Memory B cell (primary cell): ENCODE data around the gene SHD.
"Not testable (repeated sequence)": the region's sequence is repeated elsewhere in the genome, so short reads cannot be mapped to it uniquely, and the experiment has no call there.

Experiments
- ATAC-seq: fragments of 150-1000 bp; cut with Tn5 transposase; 2 replicates; pipeline ENCODE4 v1.10.0; 2021; ENCODE audit warnings: low read depth, mild to moderate bottlenecking, moderate library complexity
- DNase-seq, 2 donors: peaks; one replicate each; pipeline ENCODE4 v3.0.0; 2022; ENCODE audit warnings: low spot score in 2 of 2
- H3K27ac Mint-ChIP-seq: one replicate; pipeline ENCODE4 v1.8.0; 2022; ENCODE audit warnings: mild to moderate bottlenecking, moderate library complexity, mixed read lengths
- H3K27me3 Mint-ChIP-seq: one replicate; pipeline ENCODE4 v1.8.0; 2022; ENCODE audit warnings: mixed read lengths
- H3K36me3 Mint-ChIP-seq: one replicate; pipeline ENCODE4 v1.8.0; 2022; ENCODE audit warnings: mild to moderate bottlenecking, mixed read lengths
- H3K4me1 Mint-ChIP-seq: one replicate; pipeline ENCODE4 v1.8.0; 2022; ENCODE audit warnings: mixed read lengths
- H3K4me3 Mint-ChIP-seq: one replicate; pipeline ENCODE4 v1.8.0; 2022; ENCODE audit warnings: mild to moderate bottlenecking, moderate library complexity, mixed read lengths
- H3K9me3 Mint-ChIP-seq: one replicate; pipeline ENCODE4 v1.8.0; 2022; ENCODE audit warnings: mixed read lengths

The SHD gene

GRCh38 chr19:4277191-4277696 lies 1.8 kb upstream of the SHD start:
- peaks cover 2% of the 10 kb centered on the region for H3K36me3 Mint-ChIP-seq
- H3K4me3 Mint-ChIP-seq: no peak overlapping the region
- ATAC-seq: no peak
- H3K27ac Mint-ChIP-seq: no peak overlapping the region
- DNase-seq: no peak
- peaks cover 3% of the 10 kb centered on the region for H3K4me1 Mint-ChIP-seq
- H3K9me3 Mint-ChIP-seq: no peaks in the 10 kb centered on the region
- peaks cover 10% of the 10 kb centered on the region for H3K27me3 Mint-ChIP-seq

- Mint-ChIP-seq H3K9me3 (no peaks in the 10 kb centered on the region), H3K27ac (no peak overlapping the region), H3K36me3 (peaks cover under 1% of the 10 kb centered on the region), H3K4me1 (peaks cover 3% of the 10 kb centered on the region), H3K4me3 (no peak overlapping the region), H3K27me3 (peaks cover 13% of the 10 kb centered on the region)
- no peak for ATAC-seq
- DNase-seq: no peak
Measured at GRCh38 chr19:4278010-4278409, 1.1 kb upstream of the SHD start.

- Mint-ChIP-seq H3K9me3 (no peaks in the 10 kb centered on the region), H3K27ac (no peak overlapping the region), H3K4me3 (no peak overlapping the region), H3K27me3 (peaks cover 13% of the 10 kb centered on the region), H3K36me3 (no peaks in the 10 kb centered on the region), H3K4me1 (peaks cover 3% of the 10 kb centered on the region)
- ATAC-seq (no peak), DNase-seq (no peak)
Measured at GRCh38 chr19:4279267-4279529, 132 bp downstream of the SHD start.

GRCh38 chr19:4279530-4280422 lies 710 bp downstream of the SHD start:
- Mint-ChIP-seq H3K9me3 (no peaks in the 10 kb centered on the region), H3K27me3 (peaks cover 13% of the 10 kb centered on the region), H3K27ac (no peak overlapping the region), H3K36me3 (no peaks in the 10 kb centered on the region), H3K4me1 (peaks cover 5% of the 10 kb centered on the region), H3K4me3 (peak overlapping the region; percentile 46)
- no peak for ATAC-seq
- no peak for DNase-seq

GRCh38 chr19:4284176-4284958 lies 5.3 kb downstream of the SHD start:
- peak; percentile 35 for ATAC-seq
- no peak for DNase-seq
- H3K9me3 Mint-ChIP-seq: no peaks in the 10 kb centered on the region
- H3K27me3 Mint-ChIP-seq: peaks cover 15% of the 10 kb centered on the region
- no peak overlapping the region for H3K4me3 Mint-ChIP-seq
- peaks cover 5% of the 10 kb centered on the region for H3K4me1 Mint-ChIP-seq
- H3K27ac Mint-ChIP-seq: no peak overlapping the region
- no peaks in the 10 kb centered on the region for H3K36me3 Mint-ChIP-seq

GRCh38 chr19:4284974-4285373 lies 5.9 kb downstream of the SHD start:
- no peak for DNase-seq
- Mint-ChIP-seq H3K4me1 (peaks cover 3% of the 10 kb centered on the region), H3K9me3 (no peaks in the 10 kb centered on the region), H3K27me3 (peaks cover 12% of the 10 kb centered on the region), H3K36me3 (no peaks in the 10 kb centered on the region), H3K27ac (no peak overlapping the region), H3K4me3 (no peak overlapping the region)
- ATAC-seq: no peak

- ATAC-seq, DNase-seq, H3K4me3 Mint-ChIP-seq, H3K36me3 Mint-ChIP-seq, H3K4me1 Mint-ChIP-seq, H3K9me3 Mint-ChIP-seq, H3K27ac Mint-ChIP-seq: not testable (repeated sequence)
- H3K27me3 Mint-ChIP-seq: peaks cover 11% of the 10 kb centered on the region
Measured at GRCh38 chr19:4286141-4286540, 7.1 kb downstream of the SHD start.

GRCh38 chr19:4288091-4288777 lies 9.2 kb downstream of the SHD start:
- ATAC-seq (no peak), DNase-seq (no peak)
- H3K27me3 Mint-ChIP-seq: peaks cover 6% of the 10 kb centered on the region
- H3K36me3 Mint-ChIP-seq: no peaks in the 10 kb centered on the region
- peaks cover 3% of the 10 kb centered on the region for H3K4me1 Mint-ChIP-seq
- no peaks in the 10 kb centered on the region for H3K9me3 Mint-ChIP-seq
- no peak overlapping the region for H3K4me3 Mint-ChIP-seq
- no peak overlapping the region for H3K27ac Mint-ChIP-seq

GRCh38 chr19:4291184-4291732 lies 12.2 kb downstream of the SHD start:
- H3K4me1 Mint-ChIP-seq: no peaks in the 10 kb centered on the region
- no peak overlapping the region for H3K4me3 Mint-ChIP-seq
- H3K27me3 Mint-ChIP-seq: peaks cover 4% of the 10 kb centered on the region
- no peak overlapping the region for H3K27ac Mint-ChIP-seq
- ATAC-seq (no peak), DNase-seq (no peak)
- no peaks in the 10 kb centered on the region for H3K9me3 Mint-ChIP-seq
- H3K36me3 Mint-ChIP-seq: no peaks in the 10 kb centered on the region

- H3K36me3 Mint-ChIP-seq: no peaks in the 10 kb centered on the region
- H3K4me1 Mint-ChIP-seq: no peaks in the 10 kb centered on the region
- ATAC-seq (no peak), DNase-seq (no peak)
- H3K9me3 Mint-ChIP-seq: no peaks in the 10 kb centered on the region
- no peak overlapping the region for H3K4me3 Mint-ChIP-seq
- H3K27me3 Mint-ChIP-seq: peaks cover 4% of the 10 kb centered on the region
- no peak overlapping the region for H3K27ac Mint-ChIP-seq
Measured at GRCh38 chr19:4292515-4292914, 13.4 kb downstream of the SHD start.

- peaks cover 2% of the 10 kb centered on the region for H3K36me3 Mint-ChIP-seq
- ATAC-seq: no peak
- DNase-seq: no peak
- peaks cover 6% of the 10 kb centered on the region for H3K27me3 Mint-ChIP-seq
- H3K9me3 Mint-ChIP-seq: no peaks in the 10 kb centered on the region
- no peak overlapping the region for H3K4me3 Mint-ChIP-seq
- H3K4me1 Mint-ChIP-seq: no peaks in the 10 kb centered on the region
- no peak overlapping the region for H3K27ac Mint-ChIP-seq
Measured at GRCh38 chr19:4294389-4294788, 15.3 kb downstream of the SHD start.

GRCh38 chr19:4295972-4296771 lies 17.1 kb downstream of the SHD start:
- peaks cover 10% of the 10 kb centered on the region for H3K27me3 Mint-ChIP-seq
- ATAC-seq (no peak), DNase-seq (no peak)
- no peak overlapping the region for H3K4me3 Mint-ChIP-seq
- peaks cover 2% of the 10 kb centered on the region for H3K9me3 Mint-ChIP-seq
- H3K4me1 Mint-ChIP-seq: no peaks in the 10 kb centered on the region
- no peak overlapping the region for H3K27ac Mint-ChIP-seq
- peaks cover 4% of the 10 kb centered on the region for H3K36me3 Mint-ChIP-seq
